HG02981 (cell line): ENCODE measurements around the gene CLEC17A.
A peak's percentile ranks its signal among the peaks of the same experiment; 100 is the strongest.
"Not testable (repeated sequence)": the region's sequence is repeated elsewhere in the genome, so short reads cannot be mapped to it uniquely, and the experiment has no call there.

ENCODE experiments used
- ATAC-seq: cut with Tn5 transposase; IDR thresholded peaks from one replicate; pipeline ENCODE4 v1.9.1; 2021; ENCODE audit warnings: mild to moderate bottlenecking, moderate library complexity; ENCODE audit not compliant: unreplicated experiment

The CLEC17A gene

GRCh38 chr19:14577264-14577663 lies 5.6 kb upstream of the CLEC17A start:
- no peak for ATAC-seq

GRCh38 chr19:14577885-14578427 lies 4.9 kb upstream of the CLEC17A start:
- ATAC-seq: no peak

GRCh38 chr19:14580623-14581237 lies 2.2 kb upstream of the CLEC17A start:
- ATAC-seq: no peak

- not testable (repeated sequence) for ATAC-seq
Measured at GRCh38 chr19:14584372-14584771, 1.5 kb downstream of the CLEC17A start.

GRCh38 chr19:14585187-14585586 lies 2.3 kb downstream of the CLEC17A start:
- ATAC-seq: peak; percentile 76

GRCh38 chr19:14589433-14589832 lies 6.5 kb downstream of the CLEC17A start:
- ATAC-seq: not testable (repeated sequence)

- no peak for ATAC-seq
Measured at GRCh38 chr19:14595558-14595957, 12.7 kb downstream of the CLEC17A start.

- no peak for ATAC-seq
Measured at GRCh38 chr19:14599548-14600147, 16.8 kb downstream of the CLEC17A start.

- ATAC-seq: peak; percentile 79
Measured at GRCh38 chr19:14603990-14604387, 21.1 kb downstream of the CLEC17A start.

GRCh38 chr19:14606627-14607026 lies 23.7 kb downstream of the CLEC17A start:
- ATAC-seq: no peak

GRCh38 chr19:14611051-14611450 lies 28.2 kb downstream of the CLEC17A start:
- no peak for ATAC-seq

GRCh38 chr19:14612242-14612641 lies 29.4 kb downstream of the CLEC17A start:
- ATAC-seq: not testable (repeated sequence)

GRCh38 chr19:14612657-14613056 lies 29.8 kb downstream of the CLEC17A start:
- ATAC-seq: no peak

GRCh38 chr19:14613399-14614098 lies 30.7 kb downstream of the CLEC17A start:
- not testable (repeated sequence) for ATAC-seq

- ATAC-seq: no peak
Measured at GRCh38 chr19:14614099-14614412, 31.2 kb downstream of the CLEC17A start.

GRCh38 chr19:14615623-14616022 lies 32.7 kb downstream of the CLEC17A start:
- ATAC-seq: no peak

GRCh38 chr19:14616407-14616806 lies 33.5 kb downstream of the CLEC17A start:
- ATAC-seq: no peak

GRCh38 chr19:14619404-14619803 lies 36.5 kb downstream of the CLEC17A start:
- no peak for ATAC-seq

GRCh38 chr19:14624491-14624890 lies 41.6 kb downstream of the CLEC17A start:
- not testable (repeated sequence) for ATAC-seq

- ATAC-seq: no peak
Measured at GRCh38 chr19:14629557-14629956, 46.7 kb downstream of the CLEC17A start.

- ATAC-seq: no peak
Measured at GRCh38 chr19:14632286-14632685, 49.4 kb downstream of the CLEC17A start.
